RCC 7860 (cell line): Measurements from ENCODE around the gene RAPGEF4.

ENCODE experiments used
- DNase-seq: peaks from one replicate; pipeline ENCODE4 v3.0.0-alpha.2; 2015; ENCODE audit warnings: low spot score
- FAIRE-seq: peaks from 2 replicates; lab custom pipeline; 2012; peaks lifted over from hg19 to GRCh38; lab: Jason Lieb, UNC

RAPGEF4 gene

GRCh38 chr2:172993139-172993538 lies 257.5 kb downstream of the RAPGEF4 start:
- FAIRE-seq (no peak), DNase-seq (no peak)

GRCh38 chr2:172993931-172994717 lies 258.5 kb downstream of the RAPGEF4 start:
- DNase-seq (no peak), FAIRE-seq (no peak)

GRCh38 chr2:172994864-172995263 lies 259.2 kb downstream of the RAPGEF4 start:
- FAIRE-seq, result no peak
- DNase-seq, result no peak

GRCh38 chr2:172995323-172996244 lies 259.9 kb downstream of the RAPGEF4 start:
- peak; percentile 25 for DNase-seq
- FAIRE-seq, result no peak

- FAIRE-seq, result no peak
- no peak for DNase-seq
These were observed 260.8 kb downstream of the RAPGEF4 start for GRCh38 chr2:172996387-172996961.

- FAIRE-seq (no peak), DNase-seq (no peak)
These were observed 261.4 kb downstream of the RAPGEF4 start for GRCh38 chr2:172997031-172997430.

GRCh38 chr2:172998547-172999272 lies 263.1 kb downstream of the RAPGEF4 start:
- FAIRE-seq, result no peak
- DNase-seq, result no peak

GRCh38 chr2:172999641-173000386 lies 264.2 kb downstream of the RAPGEF4 start:
- no peak for FAIRE-seq

GRCh38 chr2:173001664-173002604 lies 266.3 kb downstream of the RAPGEF4 start:
- FAIRE-seq, result no peak
- no peak for DNase-seq

More at GRCh38 chr2:172999641-173000386, 264.2 kb downstream of the RAPGEF4 start:
- DNase-seq, result no peak

GRCh38 chr2:173002751-173003541 lies 267.3 kb downstream of the RAPGEF4 start:
- FAIRE-seq, result no peak
- DNase-seq, result no peak

GRCh38 chr2:173008786-173009185 lies 273.1 kb downstream of the RAPGEF4 start:
- DNase-seq (no peak), FAIRE-seq (no peak)

- no peak for FAIRE-seq
These were observed 274.6 kb downstream of the RAPGEF4 start for GRCh38 chr2:173010233-173010632.

GRCh38 chr2:173016451-173016850 lies 280.8 kb downstream of the RAPGEF4 start:
- DNase-seq (no peak), FAIRE-seq (no peak)

More at GRCh38 chr2:173010233-173010632, 274.6 kb downstream of the RAPGEF4 start:
- no peak for DNase-seq

- FAIRE-seq, result no peak
- DNase-seq, result no peak
These were observed 282.2 kb downstream of the RAPGEF4 start for GRCh38 chr2:173017646-173018420.

GRCh38 chr2:173019755-173020154 lies 284.1 kb downstream of the RAPGEF4 start:
- FAIRE-seq, result no peak

GRCh38 chr2:173021939-173022371 lies 286.3 kb downstream of the RAPGEF4 start:
- DNase-seq (no peak), FAIRE-seq (no peak)

More at GRCh38 chr2:173019755-173020154, 284.1 kb downstream of the RAPGEF4 start:
- DNase-seq, result no peak

- FAIRE-seq (no peak), DNase-seq (no peak)
These were observed 288.1 kb downstream of the RAPGEF4 start for GRCh38 chr2:173023718-173024117.
